Stimulated activated CD4-positive, alpha-beta T cell treated with anti-CD3 and anti-CD28 coated beads, Interleukin-12 subunit alpha, Interleukin-12 subunit beta, amount 100 ng/mL, for 24 hours (primary cell): ENCODE measurements around the gene PGBD5.
"Not testable (repeated sequence)": the region's sequence is repeated elsewhere in the genome, so short reads cannot be mapped to it uniquely, and the experiment has no call there.

Experiments
- DNase-seq, 2 experiments: peaks; one replicate each; pipeline ENCODE4 v3.0.0-alpha.2; 2020; ENCODE audit warnings: low read depth in 2 of 2

PGBD5 gene

DNA sequence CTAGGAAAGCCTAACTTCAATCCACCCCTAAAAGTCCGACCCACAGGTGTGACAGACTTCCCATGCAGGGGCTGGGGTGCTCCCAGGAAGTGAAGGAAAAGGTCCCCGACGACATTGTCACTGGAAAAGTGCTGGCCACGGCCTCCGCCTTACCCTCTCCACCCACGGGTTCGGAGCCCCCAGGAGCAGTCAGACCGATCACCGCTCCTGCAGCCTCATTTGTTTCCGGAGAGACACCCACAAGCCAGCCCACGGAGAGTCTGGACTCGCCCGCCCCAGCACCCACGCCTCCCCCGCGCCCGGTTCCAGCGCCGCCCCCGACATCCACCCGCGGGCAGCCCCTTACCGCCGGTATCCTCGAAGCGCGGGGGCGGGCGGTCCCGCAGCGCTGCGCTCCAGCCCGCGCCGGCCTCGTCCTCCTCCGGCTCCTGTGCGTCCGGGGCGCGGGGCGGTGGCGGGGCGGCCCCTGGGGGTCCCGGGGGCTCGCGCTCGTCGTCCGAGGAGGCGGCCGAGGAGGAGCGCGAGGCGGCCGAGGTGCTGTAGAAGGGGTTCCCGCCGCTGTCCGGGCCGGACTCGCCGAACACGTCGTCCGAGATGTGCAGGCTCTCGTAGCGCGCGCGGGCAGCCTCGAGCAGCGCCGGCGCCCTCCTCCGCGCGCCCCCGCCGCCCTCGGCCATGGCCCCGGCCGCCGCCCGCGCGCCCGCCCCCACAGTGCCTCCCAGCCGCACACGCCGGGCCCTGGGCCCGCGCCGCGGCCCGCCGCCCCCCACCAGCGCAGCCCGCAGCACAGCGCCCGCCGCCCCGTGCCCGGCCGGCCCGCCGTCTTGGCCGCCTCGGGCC is 660 bp downstream of the PGBD5 start:
- DNase-seq = no peak

- no peak for DNase-seq
Observed at GRCh38 chr1:230424391-230425251, 1.5 kb downstream of the PGBD5 start.

GRCh38 chr1:230423951-230424350 is 2.2 kb downstream of the PGBD5 start:
- no peak for DNase-seq

DNA sequence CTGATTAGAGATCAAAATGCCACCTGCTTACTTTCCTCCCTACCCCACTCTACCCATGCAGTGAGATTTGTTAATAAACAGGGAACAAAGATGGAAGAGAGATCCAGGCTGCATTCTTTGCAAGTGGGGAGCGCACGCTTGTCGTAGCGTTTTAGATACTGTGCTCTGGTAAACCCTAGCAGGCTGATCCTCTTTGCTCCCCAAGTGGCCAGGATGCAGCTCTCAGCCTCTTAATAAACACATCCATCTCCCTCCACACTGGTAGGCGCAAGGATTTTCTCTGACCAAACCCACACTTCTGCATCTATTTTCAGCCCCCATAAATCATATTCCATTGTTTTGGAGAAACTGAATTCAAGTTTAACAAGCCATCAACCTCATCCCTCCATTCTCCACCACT is 2.9 kb downstream of the PGBD5 start:
- no peak for DNase-seq

- DNase-seq = no peak
Observed at GRCh38 chr1:230422221-230422981, 3.7 kb downstream of the PGBD5 start.

DNA sequence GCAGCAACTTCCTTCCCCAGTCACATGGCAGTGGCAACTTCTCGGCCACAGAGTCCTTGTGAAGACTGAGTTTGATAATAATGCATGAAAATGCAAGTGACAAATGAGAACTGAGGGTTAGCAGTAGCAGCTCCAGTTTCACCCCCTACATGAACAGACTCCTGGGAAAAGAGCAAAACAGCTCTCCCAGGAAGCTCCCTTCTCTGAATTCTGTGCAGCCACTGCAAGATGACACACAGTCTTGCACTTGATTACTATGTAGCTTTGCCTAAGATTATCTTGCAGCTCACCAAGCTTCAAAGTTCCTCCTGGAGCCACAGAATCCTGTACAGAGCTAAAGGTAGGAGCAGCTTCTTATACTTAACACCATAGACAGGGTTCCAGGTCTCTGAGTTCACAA is 4.7 kb downstream of the PGBD5 start:
- DNase-seq = no peak

DNA sequence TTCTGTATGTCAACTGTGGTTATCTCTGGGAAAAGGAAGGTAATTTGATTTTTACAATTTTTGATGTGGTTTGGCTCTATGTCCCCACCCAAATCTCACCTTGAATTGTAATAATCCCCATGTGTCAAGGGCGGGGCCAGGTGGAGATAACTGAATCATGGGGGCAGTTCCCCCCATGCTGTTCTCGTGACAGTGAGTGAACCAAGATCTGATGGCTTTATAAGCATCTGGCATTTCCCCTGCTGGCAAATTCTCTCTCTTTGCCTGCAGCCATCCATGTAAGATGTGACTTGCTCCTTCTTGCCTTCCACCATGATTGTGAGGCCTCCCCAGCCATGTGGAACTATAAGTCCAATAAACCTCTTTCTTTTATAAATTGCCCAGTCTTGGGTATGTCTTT is 5.8 kb downstream of the PGBD5 start:
- DNase-seq = not testable (repeated sequence)

DNA sequence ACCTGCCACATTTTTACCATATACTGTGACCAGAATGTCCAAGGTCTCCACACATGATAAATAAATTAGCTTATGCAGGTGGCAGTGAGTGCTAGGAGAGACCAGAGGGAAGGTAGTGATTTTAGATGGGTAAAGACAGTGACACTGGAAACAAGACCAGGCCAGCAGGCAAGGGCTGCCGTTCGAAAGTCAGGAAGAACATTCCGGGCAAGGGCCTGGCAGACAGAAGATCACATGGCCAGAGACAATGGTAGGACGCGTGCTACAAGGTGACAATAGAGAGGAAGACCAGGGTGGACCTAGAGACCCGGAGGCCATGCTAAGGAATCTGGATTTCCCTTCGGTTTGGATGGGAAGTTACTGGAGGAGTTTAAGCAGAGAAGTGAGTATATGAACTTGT is 9.7 kb downstream of the PGBD5 start:
- no peak for DNase-seq

- DNase-seq = no peak
Observed at GRCh38 chr1:230415405-230416132, 10.6 kb downstream of the PGBD5 start.

GRCh38 chr1:230414694-230415093 is 11.4 kb downstream of the PGBD5 start:
- no peak for DNase-seq

DNA sequence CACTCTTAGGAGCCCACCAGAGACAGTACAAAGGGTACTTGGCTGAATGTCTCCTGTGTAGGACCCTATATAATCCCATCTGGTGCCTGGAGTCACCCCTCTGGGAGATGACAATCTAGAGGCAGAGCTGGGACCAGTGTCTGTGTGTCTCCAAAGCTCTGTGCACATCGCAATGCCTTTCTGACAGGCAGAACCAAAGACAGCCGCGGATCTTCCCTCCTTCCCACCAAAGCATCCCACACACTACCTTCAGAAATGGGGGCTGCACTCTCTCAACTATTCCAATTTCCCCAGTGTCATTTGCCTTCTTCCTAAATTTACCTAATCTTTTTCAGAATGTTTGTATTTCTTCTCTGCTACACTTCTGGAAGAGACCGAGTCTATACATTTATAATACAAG is 12.0 kb downstream of the PGBD5 start:
- no peak for DNase-seq

- no peak for DNase-seq
Observed at GRCh38 chr1:230413061-230413460, 13.1 kb downstream of the PGBD5 start.

DNA sequence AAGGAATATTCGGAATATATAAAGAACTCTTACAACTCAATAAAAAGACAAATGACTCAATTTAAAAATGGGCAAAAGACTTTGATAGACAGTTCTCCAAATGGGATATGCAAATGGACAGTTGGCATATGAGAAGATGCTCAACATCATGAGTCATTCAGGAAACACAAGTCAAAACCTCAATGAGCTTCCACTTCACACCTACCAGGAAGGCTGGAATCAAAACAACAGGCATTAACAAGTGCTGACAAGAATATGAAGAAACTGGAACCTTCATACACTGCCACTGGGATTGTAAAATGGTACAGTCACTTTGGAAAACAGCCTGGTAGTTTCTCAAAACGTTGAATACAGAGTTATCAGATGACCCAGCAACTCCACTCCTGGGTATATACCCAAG is 17.2 kb downstream of the PGBD5 start:
- DNase-seq = no peak

DNA sequence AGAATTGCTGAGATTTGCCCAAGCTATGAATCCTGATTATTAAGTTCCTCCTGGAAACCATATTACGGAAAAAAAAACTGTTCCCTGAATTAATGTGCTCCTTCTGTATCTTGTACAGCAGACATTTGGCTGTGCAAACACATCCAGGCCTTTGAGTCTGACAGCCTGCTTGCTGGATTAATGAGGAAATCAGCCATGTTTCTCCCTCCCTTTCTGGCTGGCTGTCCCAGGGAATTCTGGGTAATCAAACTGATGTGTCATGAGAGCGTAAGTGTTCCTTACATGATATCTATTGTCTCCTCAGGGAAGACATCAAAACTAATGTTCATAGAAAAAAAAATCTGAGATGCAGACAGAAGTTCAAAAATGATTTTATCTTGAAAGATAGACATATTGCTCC is 18.8 kb downstream of the PGBD5 start:
- DNase-seq = no peak

- DNase-seq = not testable (repeated sequence)
Observed at GRCh38 chr1:230406727-230407126, 19.4 kb downstream of the PGBD5 start.

- no peak for DNase-seq
Observed at GRCh38 chr1:230403442-230403841, 22.7 kb downstream of the PGBD5 start.

DNA sequence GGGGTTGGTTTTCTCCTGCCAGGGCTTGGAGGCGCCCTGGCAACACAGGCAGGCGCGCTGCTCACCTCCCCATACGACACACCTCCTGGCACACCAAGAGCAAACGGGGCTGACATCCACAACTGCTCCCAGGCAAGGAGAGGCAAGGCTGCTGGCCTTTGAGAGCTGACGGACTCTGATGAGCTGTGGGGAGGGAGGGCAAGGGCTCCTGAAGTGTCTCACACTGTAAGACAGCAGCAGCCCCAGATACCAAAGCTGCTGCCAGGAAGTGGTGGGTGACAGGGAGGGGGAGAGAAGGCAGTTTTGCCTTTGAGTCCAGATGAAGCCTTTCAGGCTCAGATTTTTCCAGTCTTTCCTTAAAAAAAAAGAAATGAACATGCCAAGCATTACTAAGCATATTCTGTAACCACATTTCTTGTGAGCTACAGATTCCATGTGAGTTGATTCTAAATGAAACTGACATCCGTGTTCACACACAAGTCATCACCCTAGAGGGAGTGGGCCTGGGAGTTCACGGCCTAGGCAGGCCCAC is 24.3 kb downstream of the PGBD5 start:
- no peak for DNase-seq

DNA sequence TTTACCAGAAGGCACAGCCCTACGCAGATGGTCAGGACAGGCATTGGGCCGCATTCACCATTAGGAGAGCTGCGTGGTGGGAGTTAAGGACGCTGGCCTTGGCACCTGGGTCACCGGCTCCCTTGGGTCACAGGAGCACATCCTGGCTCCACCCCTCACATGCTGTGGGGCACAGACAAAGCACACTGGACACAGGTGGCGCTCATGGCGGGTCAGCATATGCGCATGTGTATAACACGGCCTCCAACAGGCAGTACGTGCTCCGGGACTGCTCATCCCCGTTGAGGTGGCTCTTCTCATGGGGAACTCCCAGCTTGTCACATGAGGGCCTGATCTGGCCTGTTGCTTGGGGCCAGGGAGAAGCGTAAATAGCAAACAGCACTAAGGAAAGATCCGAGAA is 25.0 kb downstream of the PGBD5 start:
- DNase-seq = no peak

DNA sequence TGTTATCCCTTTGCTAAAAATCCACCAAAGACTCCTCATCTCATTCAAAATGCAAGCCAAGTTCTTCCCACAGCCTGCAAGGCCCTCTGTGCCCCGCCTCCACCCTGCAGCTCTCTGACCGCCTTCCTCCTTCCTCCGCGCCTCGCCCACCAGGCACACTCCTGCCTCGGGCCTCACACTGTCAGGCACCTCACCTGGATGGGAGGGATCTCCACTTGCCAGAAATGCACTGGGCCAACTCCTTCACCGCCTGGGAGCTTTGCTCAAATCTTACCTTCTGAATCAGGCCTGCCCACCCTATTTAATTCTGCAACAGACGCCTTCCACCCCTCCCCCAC is 26.2 kb downstream of the PGBD5 start:
- DNase-seq = no peak

DNA sequence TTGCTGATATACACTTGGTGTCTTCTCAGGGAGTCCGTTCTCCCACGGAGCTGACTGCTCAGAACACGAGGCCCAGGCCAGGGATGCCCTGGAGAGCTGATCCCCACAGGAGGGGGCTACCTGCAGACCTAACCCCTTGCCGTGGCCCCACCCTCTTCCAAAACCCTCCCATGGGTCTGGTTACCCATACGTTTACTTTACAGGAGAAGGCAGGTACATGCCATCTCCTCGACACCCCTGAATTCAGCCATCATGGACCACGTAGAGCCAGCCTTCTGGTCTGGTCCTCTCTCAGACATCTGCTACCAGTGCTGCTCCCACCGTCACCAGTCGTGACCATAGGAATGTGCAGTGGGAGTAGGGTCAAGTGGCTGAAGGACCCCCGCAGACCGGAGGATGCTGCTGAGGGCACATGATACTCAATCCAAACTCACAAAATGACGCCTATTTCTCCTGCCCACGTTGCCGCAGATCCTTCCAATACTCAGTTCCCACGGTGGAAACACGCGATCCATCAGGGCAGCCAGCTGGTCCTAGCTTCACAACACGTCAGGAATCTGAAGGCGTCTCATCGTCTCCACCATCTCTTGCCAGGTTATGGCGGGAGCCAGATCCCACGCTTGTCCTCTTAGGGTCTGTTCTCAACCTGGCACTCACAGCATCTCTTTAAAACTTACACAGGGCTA is 26.7 kb downstream of the PGBD5 start:
- no peak for DNase-seq

GRCh38 chr1:230398856-230399255 is 27.3 kb downstream of the PGBD5 start:
- DNase-seq = no peak
